ENCODE measurements around the gene SAFB. TPM values are rescaled to one million over a fixed set of nuclear protein-coding genes. Genes with fewer than 3 reads are reported as not detected.
A peak's percentile ranks its signal among the peaks of the same experiment; 100 is the strongest.

The SAFB gene
- total and polyA plus RNA-seq, 3 donors from 2014 or later: 83.2 to 220 (median 202) TPM

- WGBS, 2 donors: 71 to 76% methylated on average over 34 to 67 of the region's 67 CpGs
- intact Hi-C loops (cut with DNase I; ENCODE audit: low total_unique reads): no loop called here
- H3K36me3 ChIP-seq (ENCODE audit: low read depth, missing control alignments): no peaks in the 10 kb centered on the region
Observed at GRCh38 chr19:5593343-5594255, 29.3 kb upstream of the SAFB start.

GRCh38 chr19:5594521-5594950 is 28.3 kb upstream of the SAFB start:
- 59 to 76% methylated on average over 7 of the region's 7 CpGs for WGBS, 2 donors
- intact Hi-C loops (cut with DNase I; ENCODE audit: low total_unique reads): no loop called here
- no peak for DNase-seq
- Histone ChIP-seq H3K36me3 (ENCODE audit: low read depth, missing control alignments) (no peaks in the 10 kb centered on the region), H3K27ac (no peak overlapping the region), H3K27me3 (no peaks in the 10 kb centered on the region), H3K4me1 (no peaks in the 10 kb centered on the region), H3K9me3 (no peaks in the 10 kb centered on the region), H3K4me3 (no peak overlapping the region)
- TF ChIP-seq POLR2A (IDR thresholded peaks at IDR 0.05) (no peak), CTCF (IDR thresholded peaks at IDR 0.05) (no peak)

More at GRCh38 chr19:5593343-5594255, 29.3 kb upstream of the SAFB start:
- no peak overlapping the region for H3K27ac ChIP-seq
- no peaks in the 10 kb centered on the region for H3K27me3 ChIP-seq
- H3K4me3 ChIP-seq: peak overlapping the region in 1 of 2 donors; percentile 25
- no peaks in the 10 kb centered on the region for H3K9me3 ChIP-seq
- no peaks in the 10 kb centered on the region for H3K4me1 ChIP-seq
- TF ChIP-seq CTCF (IDR thresholded peaks at IDR 0.05) (no peak), POLR2A (IDR thresholded peaks at IDR 0.05) (no peak)
- DNase-seq: no peak

GRCh38 chr19:5595129-5595528 is 27.8 kb upstream of the SAFB start:
- H3K4me3 ChIP-seq: no peak overlapping the region
- no peaks in the 10 kb centered on the region for H3K27me3 ChIP-seq
- no peaks in the 10 kb centered on the region for H3K4me1 ChIP-seq
- WGBS, 2 donors: 89% methylated on average over 18 of the region's 18 CpGs
- TF ChIP-seq POLR2A (IDR thresholded peaks at IDR 0.05) (no peak), CTCF (IDR thresholded peaks at IDR 0.05) (no peak)
- H3K27ac ChIP-seq: no peak overlapping the region
- no peak for DNase-seq
- intact Hi-C loops (cut with DNase I; ENCODE audit: low total_unique reads): no loop called here
- H3K9me3 ChIP-seq: no peaks in the 10 kb centered on the region
- no peaks in the 10 kb centered on the region for H3K36me3 ChIP-seq (ENCODE audit: low read depth, missing control alignments)

- 92 to 93% methylated on average over 9 of the region's 9 CpGs for WGBS, 2 donors
- no peak for TF ChIP-seq POLR2A (IDR thresholded peaks at IDR 0.05)
- no peak for TF ChIP-seq CTCF (IDR thresholded peaks at IDR 0.05)
- intact Hi-C loops (cut with DNase I; ENCODE audit: low total_unique reads): no loop called here
- Histone ChIP-seq H3K36me3 (ENCODE audit: low read depth, missing control alignments) (no peaks in the 10 kb centered on the region), H3K9me3 (no peaks in the 10 kb centered on the region), H3K27ac (no peak overlapping the region), H3K4me3 (no peak overlapping the region), H3K27me3 (no peaks in the 10 kb centered on the region), H3K4me1 (no peaks in the 10 kb centered on the region)
- DNase-seq: no peak
Observed at GRCh38 chr19:5595745-5596144, 27.1 kb upstream of the SAFB start.

Measured in testis (tissue), 3 donors.